Measurements from ENCODE around the gene NLK.
"Not testable (repeated sequence)": the region's sequence is repeated elsewhere in the genome, so short reads cannot be mapped to it uniquely, and the experiment has no call there.

Gene NLK

DNA sequence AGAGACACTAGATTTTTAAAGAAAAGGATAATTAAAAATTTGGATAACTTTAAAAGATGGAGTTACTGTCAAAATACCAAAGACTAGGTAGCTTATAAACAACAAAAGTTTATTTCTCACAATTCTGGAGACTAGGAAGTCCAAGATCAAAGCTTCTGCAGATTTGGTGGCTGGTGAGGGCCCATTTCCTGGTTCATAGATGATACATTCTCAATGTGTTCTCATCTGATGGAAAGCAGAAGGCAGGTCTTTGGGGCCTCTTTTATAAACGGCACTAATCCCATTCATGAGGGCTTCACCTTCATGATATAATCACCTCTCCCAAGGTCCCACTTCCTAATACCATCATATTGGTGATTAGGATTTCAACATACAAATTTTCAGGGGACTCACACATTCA lies 33.7 kb downstream of the NLK start:
- DNase-seq = no peak

DNA sequence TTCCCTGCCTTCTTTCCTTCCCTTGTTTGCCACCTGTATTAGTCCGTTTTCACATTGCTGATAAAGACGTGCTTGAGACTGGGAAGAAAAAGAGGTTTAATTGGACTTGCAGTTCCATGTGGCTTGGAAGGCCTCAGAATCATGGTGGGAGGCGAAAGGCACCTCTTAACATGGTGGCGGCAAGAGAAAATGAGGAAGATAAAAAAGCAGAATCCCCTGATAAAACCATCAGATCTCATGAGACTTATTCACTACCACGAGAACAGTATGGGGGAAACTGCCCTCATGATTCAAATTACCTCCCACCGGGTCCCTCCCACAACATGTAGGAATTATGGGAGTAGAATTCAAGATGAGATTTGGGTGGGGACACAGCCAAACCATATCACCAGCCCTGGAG lies 34.7 kb downstream of the NLK start:
- not testable (repeated sequence) for DNase-seq

DNA sequence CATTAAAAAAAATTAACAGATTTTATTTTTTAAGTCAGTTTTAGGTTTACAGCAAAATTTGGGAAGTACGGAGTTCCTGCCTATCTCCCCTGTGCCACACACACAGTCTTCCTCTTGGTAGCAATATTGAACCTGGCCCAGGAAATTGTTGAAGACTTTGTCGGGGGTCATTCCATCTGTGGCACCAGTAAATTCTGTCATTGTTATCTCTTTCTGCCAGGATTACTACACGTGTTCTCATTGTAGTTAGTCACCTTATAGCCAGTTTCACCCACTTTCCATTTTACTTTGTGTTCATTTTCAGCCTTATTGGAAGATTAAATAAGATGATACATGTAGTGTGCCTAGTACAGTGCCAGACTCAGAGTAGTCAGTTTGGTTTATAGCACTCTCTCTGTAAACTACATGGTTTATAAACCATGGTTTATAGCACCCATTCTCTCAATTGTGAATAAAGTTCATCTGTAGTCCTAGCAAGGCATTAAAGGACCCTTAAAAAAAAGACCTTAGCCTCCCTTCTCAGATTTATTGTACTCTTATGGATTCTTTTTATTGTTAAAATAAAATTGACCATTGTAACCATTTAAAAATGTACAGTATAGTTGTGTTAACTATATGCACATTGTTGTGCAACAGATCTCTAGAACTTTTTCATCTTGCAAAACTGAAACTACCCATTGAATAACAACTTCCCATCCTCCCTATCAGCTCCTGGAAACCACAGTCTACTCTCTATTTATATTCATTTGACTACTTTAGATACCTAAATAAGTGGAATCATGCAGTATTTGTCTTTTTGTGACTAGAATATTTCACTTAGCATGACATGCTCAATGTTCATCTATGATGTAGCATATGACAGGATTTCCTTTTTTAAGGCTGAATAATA lies 36.1 kb downstream of the NLK start:
- DNase-seq = no peak

DNA sequence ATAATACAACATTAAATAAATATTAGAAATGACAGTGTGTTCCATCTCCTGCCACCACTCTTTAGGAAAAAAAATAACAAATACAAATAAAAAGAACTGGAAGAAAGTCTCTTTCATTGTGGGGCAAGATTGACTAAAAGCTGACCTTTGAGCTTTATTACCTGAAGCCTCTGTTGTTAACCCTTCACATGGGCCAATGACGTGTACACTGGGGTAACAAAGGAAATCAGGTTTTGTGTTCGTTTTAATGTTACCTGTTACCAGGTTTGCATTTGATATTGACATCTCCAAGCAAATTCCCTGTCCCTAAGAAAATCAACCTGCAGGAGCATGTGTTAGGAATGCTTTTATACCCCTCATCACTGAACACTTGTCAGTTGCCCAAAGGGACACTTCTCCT lies 39.0 kb downstream of the NLK start:
- no peak for DNase-seq

DNA sequence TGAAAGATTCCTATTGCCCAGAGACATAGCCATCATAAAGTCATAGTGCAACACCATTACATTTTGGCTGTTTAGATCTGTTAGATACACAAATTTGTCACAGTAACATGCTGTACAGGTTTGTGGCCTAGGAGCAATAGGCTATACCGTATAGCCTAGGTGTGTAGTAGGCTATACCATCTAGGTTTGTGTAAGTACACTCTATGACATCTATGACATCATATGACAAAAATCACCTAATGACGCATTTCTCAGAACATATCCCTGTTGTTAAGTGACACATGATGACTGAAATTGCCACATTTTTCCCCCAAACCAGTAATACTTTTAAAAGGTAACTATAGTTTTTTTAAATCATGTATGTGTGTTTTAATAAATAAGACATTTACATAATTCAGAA lies 43.3 kb downstream of the NLK start:
- no peak for DNase-seq

DNA sequence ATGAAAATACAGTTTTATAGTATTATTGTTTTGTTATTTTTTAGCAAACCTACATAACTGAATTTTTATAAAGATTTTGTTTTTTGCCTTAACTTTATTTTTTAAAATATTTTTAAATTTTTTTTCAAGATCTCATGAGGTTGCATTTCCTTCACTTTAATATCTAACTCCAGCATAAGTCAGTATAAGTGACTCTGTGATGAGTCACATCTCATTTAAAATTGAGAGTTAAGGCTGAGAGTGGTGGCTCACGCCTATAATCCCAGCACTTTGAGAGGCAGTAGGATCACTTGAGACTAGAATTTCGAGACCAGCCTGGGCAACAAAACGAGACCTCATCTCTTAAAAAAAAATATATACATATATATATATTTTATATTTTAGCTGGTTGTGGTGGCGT lies 44.0 kb downstream of the NLK start:
- DNase-seq = no peak

DNA sequence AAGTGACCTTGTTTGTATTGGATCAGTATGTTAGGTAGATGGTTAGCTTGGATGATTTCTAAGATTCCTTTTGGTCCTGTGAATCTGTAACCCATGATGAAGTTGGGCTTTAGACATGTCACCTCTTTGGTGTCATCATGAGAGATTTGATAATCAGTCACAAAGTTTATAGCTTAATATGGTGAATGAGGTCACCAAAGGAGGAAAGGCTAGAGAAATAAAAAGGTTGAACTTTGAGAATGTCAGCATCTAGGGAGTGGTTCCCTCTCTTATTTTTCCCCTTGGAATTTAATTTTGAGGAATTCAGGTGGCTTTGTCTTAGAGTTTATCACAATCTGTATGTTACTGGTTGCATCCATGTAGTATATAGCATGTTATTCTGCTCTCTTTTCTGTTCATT lies 45.3 kb downstream of the NLK start:
- DNase-seq = no peak

DNA sequence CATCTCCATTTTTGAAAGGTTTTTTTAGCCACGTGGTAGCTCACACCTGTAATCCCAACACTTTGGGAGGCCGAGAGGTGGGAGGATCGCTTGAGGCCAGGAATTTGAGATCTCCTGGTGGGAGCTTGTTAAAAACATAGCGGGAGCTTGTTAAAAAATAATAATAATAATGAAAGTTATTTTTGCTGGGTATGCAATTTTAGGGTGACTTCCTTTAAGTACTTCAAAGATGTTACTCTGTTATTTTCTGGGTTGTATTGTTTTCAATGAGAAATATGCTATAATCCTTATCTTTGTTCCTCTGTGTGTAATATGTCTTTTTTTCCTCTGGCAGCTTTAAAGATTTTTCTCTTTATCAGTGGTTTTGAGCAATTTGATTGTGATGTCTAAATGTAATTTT lies 48.1 kb downstream of the NLK start:
- DNase-seq = no peak

DNA sequence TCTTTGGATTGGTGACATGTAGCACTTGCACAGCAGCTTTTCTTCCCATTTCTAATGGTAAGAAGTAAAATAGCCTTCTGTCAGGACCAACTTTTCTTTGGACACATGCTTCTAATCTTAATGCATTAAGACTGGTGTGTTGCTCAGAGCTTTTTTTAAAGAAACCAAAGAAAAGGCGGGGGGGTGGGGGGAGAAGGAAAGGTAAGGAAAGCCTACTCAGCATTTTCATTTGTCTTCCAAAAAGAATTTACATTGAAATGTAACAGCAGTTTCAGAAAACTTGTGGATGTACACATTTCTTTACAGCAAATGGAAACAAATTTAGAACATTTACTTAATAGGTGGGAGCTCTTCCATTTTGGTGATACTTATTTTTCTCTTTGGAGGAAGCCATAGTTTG lies 49.6 kb downstream of the NLK start:
- DNase-seq = no peak

DNA sequence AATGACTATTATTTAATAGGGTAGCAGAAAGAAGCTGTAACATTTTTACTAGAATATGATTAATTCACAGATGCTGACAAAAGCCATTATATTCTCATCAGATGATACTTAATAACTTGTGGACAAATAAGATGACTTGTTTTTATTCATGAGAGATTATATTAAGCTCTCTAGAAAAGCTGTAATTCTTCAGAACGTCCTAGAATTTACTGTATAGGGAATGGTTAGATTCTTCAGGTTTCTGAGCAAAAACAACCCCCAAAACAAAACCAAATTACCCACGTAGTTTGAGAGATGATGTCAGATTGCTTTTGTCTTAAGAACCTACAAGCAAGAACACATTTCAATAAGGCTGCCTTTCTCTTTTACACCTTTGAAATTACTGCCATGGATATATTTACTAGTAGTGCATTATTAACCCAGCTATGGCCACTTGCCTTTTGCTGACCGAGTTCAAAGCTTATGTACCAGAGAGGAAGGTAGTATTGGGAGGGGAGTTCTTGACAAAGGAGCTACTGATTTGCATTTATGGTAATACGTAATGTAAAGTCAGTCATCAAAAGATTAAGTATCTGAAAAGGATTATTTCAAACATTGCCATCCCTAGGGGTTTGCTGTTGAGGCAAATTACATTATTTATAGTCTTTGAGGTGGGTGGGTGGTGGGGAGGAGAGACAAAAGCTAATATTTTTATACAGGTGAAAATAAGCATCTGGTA lies 51.7 kb downstream of the NLK start:
- no peak for DNase-seq

DNA sequence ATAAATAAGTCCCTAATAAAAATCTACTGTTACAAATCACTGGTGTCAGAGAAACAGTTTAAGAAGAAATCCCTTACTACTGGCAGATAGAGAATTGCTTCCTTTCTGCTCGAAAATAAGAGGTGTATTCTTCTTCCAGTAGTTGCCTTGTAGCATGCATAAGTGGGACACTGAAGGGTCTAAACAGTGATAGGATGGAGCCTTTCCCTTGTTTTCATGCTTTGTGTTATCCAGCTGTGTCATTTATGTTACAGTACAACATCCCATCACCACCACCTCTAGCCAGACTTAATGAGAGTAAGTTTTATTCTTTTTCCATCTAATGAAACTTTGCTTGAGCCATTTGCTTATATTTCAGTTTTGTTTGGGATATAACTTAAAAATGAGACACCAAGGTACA lies 54.3 kb downstream of the NLK start:
- no peak for DNase-seq

DNA sequence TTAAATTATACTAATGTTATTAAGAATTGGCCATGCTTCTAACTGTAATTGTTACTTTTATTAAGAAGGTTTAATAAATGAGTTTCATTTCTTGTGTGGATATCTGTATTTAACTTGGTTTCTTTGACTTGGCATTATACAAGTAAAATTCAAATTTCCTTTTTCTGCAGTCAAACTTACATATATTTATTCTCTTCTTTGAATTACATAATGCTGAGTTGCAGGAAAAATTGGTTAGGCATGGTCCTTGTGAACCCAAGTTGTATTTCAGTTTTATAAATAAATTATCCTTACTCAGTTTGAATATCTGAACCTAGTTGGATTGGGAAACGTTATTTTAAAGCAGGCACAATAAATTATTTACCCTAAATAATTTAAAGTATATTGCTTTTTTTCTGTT lies 54.8 kb downstream of the NLK start:
- DNase-seq = no peak

DNA sequence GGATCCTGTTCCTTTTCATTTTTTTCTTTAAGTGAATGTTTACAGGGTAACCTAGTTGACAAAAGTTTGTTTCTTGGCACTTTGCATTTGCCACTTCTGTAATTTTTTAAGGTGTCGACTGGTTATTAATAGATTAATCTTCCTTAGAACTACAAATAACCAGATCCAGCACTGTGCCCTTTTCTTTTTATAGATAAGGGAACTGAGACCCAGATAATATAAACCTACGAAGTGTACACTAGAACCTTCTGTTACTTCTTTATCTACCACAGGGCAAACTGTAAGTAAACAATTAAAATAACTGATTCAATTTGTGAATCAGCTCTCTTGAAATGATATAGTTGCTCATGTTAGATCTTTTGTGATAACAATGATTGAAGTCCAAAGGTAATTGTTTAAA lies 55.4 kb downstream of the NLK start:
- no peak for DNase-seq

DNA sequence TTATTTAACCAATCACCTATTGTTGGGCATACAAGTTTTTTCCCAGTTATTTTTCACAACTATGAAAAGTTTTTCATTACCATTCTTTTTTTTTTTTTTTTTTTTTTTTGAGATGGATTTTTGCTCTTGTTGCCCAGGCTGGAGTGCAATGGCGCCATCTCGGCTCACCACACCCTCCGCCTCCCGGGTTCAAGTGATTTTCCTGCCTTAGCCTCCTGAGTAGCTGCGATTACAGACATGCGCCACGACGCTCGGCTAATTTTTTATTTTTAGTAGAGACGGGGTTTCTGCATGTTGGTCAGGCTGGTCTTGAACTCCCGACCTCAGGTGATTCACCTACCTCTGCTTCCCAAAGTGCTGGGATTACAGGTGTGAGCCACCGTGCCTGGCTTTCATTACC lies 56.1 kb downstream of the NLK start:
- not testable (repeated sequence) for DNase-seq

DNA sequence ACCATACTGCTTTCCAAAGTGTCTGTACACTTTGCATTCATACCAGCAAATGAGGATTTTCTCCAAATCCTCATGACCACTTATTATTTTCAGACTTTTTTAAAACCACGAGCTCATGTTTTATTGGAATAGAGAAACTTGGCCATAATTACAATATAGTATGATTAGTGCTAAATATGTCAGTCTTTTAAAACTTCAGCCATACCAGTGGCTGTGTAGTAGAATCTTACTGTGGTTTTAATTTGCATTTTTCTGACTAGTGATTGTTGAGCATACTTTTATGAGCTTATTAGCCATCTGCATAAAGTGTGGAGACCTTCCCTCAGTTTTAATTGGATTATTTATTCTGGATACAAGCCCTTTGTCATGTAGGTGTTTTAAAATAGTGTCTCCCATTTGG lies 57.8 kb downstream of the NLK start:
- DNase-seq = no peak

DNA sequence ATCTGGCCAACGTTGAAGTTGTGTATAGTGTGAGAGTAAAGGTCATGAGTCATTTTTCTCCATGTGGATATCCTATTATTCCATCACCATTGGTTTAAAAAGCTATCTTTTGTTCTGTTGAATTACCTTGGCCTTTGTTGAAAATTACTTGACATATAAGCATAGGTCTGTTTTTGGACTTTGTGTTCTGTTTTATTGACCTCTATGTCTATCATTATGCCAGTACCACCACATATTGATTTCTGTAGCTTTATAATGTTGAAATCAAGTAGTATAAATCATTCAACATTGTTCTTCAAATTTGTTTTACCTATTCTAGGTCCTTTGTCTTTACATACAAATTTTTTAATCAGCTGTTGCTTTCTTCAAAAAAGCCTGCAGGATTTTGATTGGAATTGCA lies 58.5 kb downstream of the NLK start:
- no peak for DNase-seq

DNA sequence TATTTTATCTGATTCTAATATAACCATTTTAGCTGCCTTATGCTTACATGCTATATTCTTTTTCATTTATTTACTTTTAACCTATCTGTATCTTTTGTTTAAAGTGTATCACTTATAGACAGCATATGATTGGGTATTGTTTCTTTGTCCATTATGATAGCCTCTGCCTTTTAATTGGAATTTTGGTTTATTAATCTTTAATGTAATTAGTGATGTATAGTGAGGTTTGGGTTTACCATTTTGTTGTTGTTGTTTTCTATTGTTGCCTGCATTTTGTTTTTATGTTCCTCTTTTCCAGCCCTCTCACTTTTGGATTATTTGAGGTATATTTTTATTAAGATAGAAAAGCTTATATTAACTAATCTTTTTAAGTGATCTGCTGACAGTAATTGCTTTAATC lies 59.4 kb downstream of the NLK start:
- no peak for DNase-seq

DNA sequence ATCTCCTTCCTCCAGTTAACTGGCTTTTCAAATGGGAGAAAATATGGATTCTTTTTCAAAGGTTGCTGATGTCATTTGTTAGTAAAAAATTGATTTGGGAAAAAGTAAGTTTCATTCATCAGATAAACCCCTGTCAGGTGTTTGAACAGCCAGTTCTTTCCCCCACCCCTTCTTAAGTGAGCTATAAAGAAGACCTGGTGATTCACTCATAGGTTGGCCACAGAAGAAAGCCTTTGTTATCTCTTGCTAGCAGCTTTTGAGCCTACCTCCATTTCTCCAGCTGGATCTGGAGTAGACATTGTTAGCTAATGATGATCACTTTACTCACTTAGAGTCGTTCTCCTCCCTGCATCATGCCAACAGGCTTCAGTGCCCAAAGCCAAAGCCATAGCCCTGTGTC lies 63.0 kb downstream of the NLK start:
- no peak for DNase-seq

DNA sequence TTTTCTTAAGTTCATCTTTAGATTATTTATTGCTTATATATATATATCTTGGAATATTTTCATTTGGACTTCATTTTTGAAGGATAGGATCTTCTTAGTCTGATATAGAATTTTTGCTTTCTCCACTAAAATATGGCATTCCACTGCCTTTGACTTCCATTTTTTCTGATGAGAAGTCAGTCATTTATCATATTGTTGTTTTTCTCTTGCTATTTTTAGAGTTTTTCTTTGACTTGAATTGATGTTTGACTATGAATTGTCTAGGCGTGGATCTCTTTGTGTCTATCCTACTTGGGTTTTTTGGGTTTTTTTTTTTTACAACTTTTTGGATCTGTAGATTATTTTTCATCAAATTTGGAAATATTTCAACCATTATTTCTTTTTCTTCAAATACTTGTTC lies 67.7 kb downstream of the NLK start:
- no peak for DNase-seq

DNA sequence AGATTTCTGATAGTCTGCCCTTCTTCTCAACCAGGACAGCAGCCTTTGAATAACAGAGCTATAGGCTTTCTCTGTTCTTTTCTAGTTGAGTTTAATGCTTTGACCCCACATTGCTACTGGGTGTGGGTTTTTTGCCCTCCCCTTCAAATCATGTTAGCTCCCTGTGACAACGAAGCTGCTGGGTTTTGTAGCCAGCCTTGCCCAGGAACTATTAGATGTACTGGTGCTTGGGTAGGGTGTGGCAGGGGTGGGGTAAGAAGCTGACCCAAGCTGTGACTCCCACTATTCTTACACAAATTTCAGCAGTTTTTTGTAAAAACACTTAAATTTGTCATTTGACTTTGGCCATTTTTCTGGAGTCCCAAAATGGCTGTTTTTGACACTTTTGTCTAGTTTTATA lies 69.7 kb downstream of the NLK start:
- DNase-seq = no peak

DNA sequence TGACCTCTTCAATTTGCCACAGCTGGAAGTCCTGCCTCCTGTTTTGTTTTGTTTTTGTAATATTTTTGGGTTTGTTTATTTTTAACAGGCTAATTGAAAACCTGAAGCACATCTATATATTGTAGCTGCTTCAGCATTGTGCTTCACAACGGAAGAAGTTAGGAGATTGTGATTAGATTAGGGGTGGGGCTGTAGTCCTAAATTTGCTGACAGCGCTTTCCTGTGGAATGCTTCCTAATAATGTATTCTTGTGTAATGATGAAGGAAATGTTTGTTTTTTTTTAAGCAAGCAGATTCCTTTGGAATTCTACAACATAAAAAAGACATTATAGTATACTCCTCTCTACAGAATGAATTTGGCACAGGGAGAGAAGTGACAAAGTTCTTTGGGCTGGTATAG lies 70.1 kb downstream of the NLK start:
- DNase-seq = no peak

DNA sequence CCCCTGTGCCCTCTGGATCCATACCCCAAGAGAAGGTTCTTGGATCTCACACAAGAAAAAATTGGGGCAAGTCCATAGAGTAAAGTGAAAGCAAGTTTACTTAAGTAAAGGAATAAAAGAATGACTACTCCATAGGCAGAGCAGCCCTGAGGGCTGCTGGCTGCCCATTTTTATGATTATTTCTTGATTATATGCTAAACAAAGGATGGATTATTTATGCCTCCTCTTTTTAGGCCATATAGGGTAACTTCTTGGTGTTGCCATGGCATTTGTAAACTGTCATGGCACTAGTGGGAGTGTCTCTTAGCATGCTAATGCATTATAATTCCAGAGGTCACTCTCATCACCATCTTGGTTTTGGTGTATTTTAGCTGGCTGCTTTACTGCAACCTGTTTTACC lies 70.8 kb downstream of the NLK start:
- DNase-seq = no peak

DNA sequence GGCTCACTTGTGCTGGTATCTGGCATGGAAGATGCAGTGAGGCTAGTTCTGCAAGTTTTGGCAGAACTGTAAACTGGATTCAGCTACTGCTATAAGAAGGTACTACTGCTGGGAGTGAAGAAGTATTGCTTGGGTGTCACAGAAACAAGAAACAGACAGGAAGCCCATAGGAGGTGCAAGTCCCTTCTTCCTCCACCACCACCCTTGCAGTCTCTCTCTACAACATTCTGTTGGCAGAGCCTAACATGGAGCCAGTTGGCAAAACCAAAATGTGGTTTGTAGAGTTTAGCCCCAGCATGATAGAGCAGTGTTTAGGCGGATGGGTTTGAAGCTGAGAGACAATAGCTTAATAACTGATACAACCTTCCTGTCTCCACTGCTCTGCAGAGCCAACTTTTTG lies 72.6 kb downstream of the NLK start:
- DNase-seq = no peak

DNA sequence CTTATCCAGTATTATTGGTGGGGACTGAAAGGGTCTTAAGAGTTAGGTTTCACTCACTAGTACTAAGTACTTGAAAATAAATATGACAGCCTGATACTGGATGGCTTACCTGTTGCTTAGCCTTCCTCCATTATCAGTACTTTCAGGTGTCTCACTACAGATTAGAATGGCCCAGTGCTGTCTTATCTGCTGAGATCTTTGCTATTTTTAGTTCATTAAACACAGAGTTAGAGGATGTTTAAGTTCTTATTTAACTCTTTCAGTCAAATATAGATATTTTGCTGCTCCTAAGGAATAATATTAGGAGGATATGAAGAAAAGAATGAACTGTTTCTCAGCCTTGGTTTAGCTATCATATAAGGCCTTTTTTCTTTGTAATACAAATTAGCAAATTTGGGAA lies 74.8 kb downstream of the NLK start:
- no peak for DNase-seq

DNA sequence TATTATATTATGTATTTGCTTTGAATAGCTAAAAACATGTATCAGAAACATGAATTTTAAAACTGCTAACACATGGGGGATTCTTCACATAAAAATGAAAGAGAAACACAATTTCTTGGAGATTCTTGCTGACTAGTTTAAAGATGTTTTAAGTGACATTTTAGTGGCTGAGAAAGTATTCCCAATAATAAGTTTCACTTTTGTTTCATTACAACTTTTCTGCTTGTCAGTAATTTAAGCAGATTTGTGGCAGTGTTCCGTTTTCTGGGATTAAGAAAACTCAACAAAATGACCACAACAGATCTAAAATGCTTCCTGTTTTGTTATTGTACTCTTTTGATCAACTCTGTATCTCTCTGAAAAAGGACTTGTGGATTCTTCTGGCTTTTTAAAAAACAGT lies 75.9 kb downstream of the NLK start:
- no peak for DNase-seq
